PC-3 (cell line): Measurements from ENCODE around the gene ZDHHC21.

Source experiments
- EZH2 ChIP-seq: fragments of 300-600 bp; sonication (generic); IDR thresholded peaks from one replicate; pipeline ENCODE4 v1.6.1; 2017; ENCODE audit warnings: antibody characterized with exemption, mild to moderate bottlenecking, low read length; ENCODE audit not compliant: unreplicated experiment
- EZH2phosphoT487 ChIP-seq: fragments of 300-600 bp; sonication (generic); IDR thresholded peaks from 2 replicates; pipeline ENCODE4 v1.6.1; 2018; ENCODE audit warnings: mild to moderate bottlenecking, antibody characterized with exemption, low read length, borderline replicate concordance
- TF ChIP-seq, protein P1 (sequence below): fragments of 300-600 bp; sonication (generic); conservative IDR thresholded peaks from 2 replicates; pipeline ENCODE4 v1.5.1; 2017; ENCODE audit warnings: antibody characterized with exemption, low read depth, mild to moderate bottlenecking, low read length

DNA sequence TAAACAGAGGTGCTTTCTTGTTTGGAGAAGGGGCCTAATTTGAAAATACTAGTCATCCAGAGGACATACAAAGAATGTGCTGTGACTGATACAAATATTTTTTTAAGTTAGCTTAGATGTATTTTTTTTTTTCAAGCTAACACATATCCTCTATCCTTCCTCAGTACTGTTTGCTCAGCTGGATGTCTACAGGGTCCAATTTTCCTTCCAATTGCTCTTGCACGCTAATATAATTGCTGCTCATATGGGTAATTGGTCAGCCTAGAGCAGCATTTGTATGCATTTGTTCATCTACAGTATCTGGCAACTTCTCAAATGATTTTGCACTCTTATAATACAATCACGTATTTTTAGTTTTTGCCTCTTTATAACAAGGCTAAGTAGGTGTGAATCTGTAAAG is 84.7 kb downstream of the ZDHHC21 start:
- TF ChIP-seq, protein P1, sequence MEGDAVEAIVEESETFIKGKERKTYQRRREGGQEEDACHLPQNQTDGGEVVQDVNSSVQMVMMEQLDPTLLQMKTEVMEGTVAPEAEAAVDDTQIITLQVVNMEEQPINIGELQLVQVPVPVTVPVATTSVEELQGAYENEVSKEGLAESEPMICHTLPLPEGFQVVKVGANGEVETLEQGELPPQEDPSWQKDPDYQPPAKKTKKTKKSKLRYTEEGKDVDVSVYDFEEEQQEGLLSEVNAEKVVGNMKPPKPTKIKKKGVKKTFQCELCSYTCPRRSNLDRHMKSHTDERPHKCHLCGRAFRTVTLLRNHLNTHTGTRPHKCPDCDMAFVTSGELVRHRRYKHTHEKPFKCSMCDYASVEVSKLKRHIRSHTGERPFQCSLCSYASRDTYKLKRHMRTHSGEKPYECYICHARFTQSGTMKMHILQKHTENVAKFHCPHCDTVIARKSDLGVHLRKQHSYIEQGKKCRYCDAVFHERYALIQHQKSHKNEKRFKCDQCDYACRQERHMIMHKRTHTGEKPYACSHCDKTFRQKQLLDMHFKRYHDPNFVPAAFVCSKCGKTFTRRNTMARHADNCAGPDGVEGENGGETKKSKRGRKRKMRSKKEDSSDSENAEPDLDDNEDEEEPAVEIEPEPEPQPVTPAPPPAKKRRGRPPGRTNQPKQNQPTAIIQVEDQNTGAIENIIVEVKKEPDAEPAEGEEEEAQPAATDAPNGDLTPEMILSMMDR = no peak
- TF ChIP-seq EZH2phosphoT487 (no peak), EZH2 (no peak)
